PC-3 (cell line): ENCODE results near the gene MXD3. TPM values are rescaled to one million over a fixed set of nuclear protein-coding genes. Genes with fewer than 3 reads are reported as not detected.

ENCODE experiments used
- ATAC-seq: fragments of 200-7000 bp; cut with Tn5 transposase; 2 replicates; pipeline ENCODE4 v1.9.1; 2020; ENCODE audit warnings: mild to moderate bottlenecking, moderate library complexity
- BruUV-seq: library from RNA; stranded (reverse); fragments of 400-500 nt; replicated peaks from 2 replicates; lab custom pipeline; 2021; lab: Mats Ljungman, UMichigan
- CTCF ChIA-PET: fragments of 300-600 bp; sonication (Branson Sonifier 250); formaldehyde crosslinking; loops from one replicate; lab custom pipeline; 2022; ENCODE audit warnings: antibody characterized with exemption; lab: Charles Lee
- POLR2A ChIA-PET: fragments of 300-600 bp; sonication (Branson Sonifier 250); formaldehyde crosslinking; loops from one replicate; lab custom pipeline; 2022; ENCODE audit warnings: antibody characterized with exemption; ENCODE audit not compliant: unreplicated experiment; lab: Charles Lee
- DNase-seq: peaks from one replicate; pipeline ENCODE4 v3.0.0-alpha.2; 2015
- H2AFZ ChIP-seq: fragments of 300-600 bp; sonication (generic); 2 replicates; pipeline ENCODE4 v1.6.0; 2016; ENCODE audit warnings: antibody characterized with exemption, low read length
- H3F3A ChIP-seq: fragments of 300-600 bp; sonication (generic); one replicate; pipeline ENCODE4 v1.6.0; 2017; ENCODE audit warnings: antibody characterized with exemption, low read length, control low read depth, mild to moderate bottlenecking; ENCODE audit not compliant: unreplicated experiment
- H3K27ac ChIP-seq: fragments of 300-600 bp; sonication (generic); 2 replicates; pipeline ENCODE4 v1.5.1; 2016; ENCODE audit warnings: mild to moderate bottlenecking, low read length
- H3K27me3 ChIP-seq: fragments of 300-600 bp; sonication (generic); 2 replicates; pipeline ENCODE4 v1.6.1; 2016; ENCODE audit warnings: low read length, mixed read lengths
- H3K36me3 ChIP-seq: fragments of 300-600 bp; sonication (generic); 2 replicates; pipeline ENCODE4 v1.6.1; 2016; ENCODE audit warnings: low read depth, mixed run types, low read length, mixed read lengths
- H3K4me1 ChIP-seq: fragments of 300-600 bp; sonication (generic); 2 replicates; pipeline ENCODE4 v1.5.1; 2016; ENCODE audit warnings: low read length; ENCODE audit not compliant: insufficient read depth
- H3K4me2 ChIP-seq: fragments of 300-600 bp; sonication (generic); 2 replicates; pipeline ENCODE4 v1.6.0; 2016; ENCODE audit warnings: low read length
- H3K4me3 ChIP-seq: fragments of 300-600 bp; sonication (generic); 2 replicates; pipeline ENCODE4 v1.5.1; 2016; ENCODE audit warnings: mild to moderate bottlenecking, low read length, mixed read lengths
- H3K79me2 ChIP-seq: fragments of 300-600 bp; sonication (generic); 2 replicates; pipeline ENCODE4 v1.6.1; 2017; ENCODE audit warnings: low read length, mixed read lengths
- H3K9ac ChIP-seq: fragments of 300-600 bp; sonication (generic); 2 replicates; pipeline ENCODE4 v1.6.0; 2016; ENCODE audit warnings: mild to moderate bottlenecking, low read length
- H3K9me2 ChIP-seq: fragments of 300-600 bp; sonication (generic); replicated peaks from 2 replicates; pipeline ENCODE4 v1.6.1; 2016; ENCODE audit warnings: mixed run types, low read length, mixed read lengths
- H3K9me3 ChIP-seq: fragments of 300-600 bp; sonication (generic); 2 replicates; pipeline ENCODE4 v1.6.1; 2016; ENCODE audit warnings: low read length, mixed read lengths
- H4K20me1 ChIP-seq: fragments of 300-600 bp; sonication (generic); 2 replicates; pipeline ENCODE4 v1.6.1; 2016; ENCODE audit warnings: low read length, mixed read lengths
- CTCF ChIP-seq: fragments of 300-600 bp; sonication (generic); conservative IDR thresholded peaks from 2 replicates; pipeline ENCODE4 v1.5.1; 2017; ENCODE audit warnings: antibody characterized with exemption, low read depth, mild to moderate bottlenecking, low read length
- EZH2 ChIP-seq: fragments of 300-600 bp; sonication (generic); IDR thresholded peaks from one replicate; pipeline ENCODE4 v1.6.1; 2017; ENCODE audit warnings: antibody characterized with exemption, mild to moderate bottlenecking, low read length; ENCODE audit not compliant: unreplicated experiment
- EZH2phosphoT487 ChIP-seq: fragments of 300-600 bp; sonication (generic); IDR thresholded peaks from 2 replicates; pipeline ENCODE4 v1.6.1; 2018; ENCODE audit warnings: mild to moderate bottlenecking, antibody characterized with exemption, low read length, borderline replicate concordance
- intact Hi-C: fragments of 100-400 bp; cut with micrococcal nuclease; formaldehyde crosslinking; loops from 2 replicates; pipeline ENCODE4 v1.9.0; 2023
- total RNA-seq: library from RNA; depleted of rRNA; stranded (reverse); fragments of >200 nt; gene quantifications from 2 replicates; pipeline ENCODE4 v1.2.3, GENCODE V29; 2014

The MXD3 gene
- total RNA-seq, 1 experiment from 2014 or later, result 45.7 TPM

GRCh38 chr5:177332031-177332895, 20.6 kb upstream of the MXD3 start:
- Histone ChIP-seq H3K27ac (no peak overlapping the region), H3K36me3 (peaks cover 16% of the 10 kb centered on the region; the same call in 1 of the 2 replicates), H3K9me3 (no peaks in the 10 kb centered on the region), H3K4me2 (no peak overlapping the region), H3K9me2 (no peaks in the 10 kb centered on the region), H3K79me2 (no peaks in the 10 kb centered on the region), H3K4me3 (no peak overlapping the region), H3F3A (no peaks in the 10 kb centered on the region), H3K4me1 (peaks cover 10% of the 10 kb centered on the region), H3K27me3 (no peaks in the 10 kb centered on the region), H4K20me1 (no peaks in the 10 kb centered on the region), H3K9ac (no peak overlapping the region), H2AFZ (no peak overlapping the region)
- TF ChIP-seq EZH2, result no peak
- no peak for TF ChIP-seq CTCF
- POLR2A ChIA-PET, result no interaction called here
- no peak for DNase-seq
- CTCF ChIA-PET, result no interaction called here
- intact Hi-C loops, result no loop called here
- no peak for ATAC-seq
- BruUV-seq, result no TSS peak

GRCh38 chr5:177330991-177331842, 19.5 kb upstream of the MXD3 start:
- TF ChIP-seq EZH2, result no peak
- TF ChIP-seq CTCF, result no peak
- TF ChIP-seq EZH2phosphoT487, result no peak
- Histone ChIP-seq H3K9me3 (no peaks in the 10 kb centered on the region), H3K4me1 (peaks cover 12% of the 10 kb centered on the region), H3K4me3 (no peak overlapping the region), H3K27ac (no peak overlapping the region), H3K79me2 (no peaks in the 10 kb centered on the region), H3K4me2 (no peak overlapping the region), H3F3A (no peaks in the 10 kb centered on the region), H3K36me3 (peaks cover 13% of the 10 kb centered on the region; the same call in 1 of the 2 replicates), H2AFZ (no peak overlapping the region), H3K9me2 (no peaks in the 10 kb centered on the region), H3K9ac (no peak overlapping the region), H3K27me3 (no peaks in the 10 kb centered on the region), H4K20me1 (no peaks in the 10 kb centered on the region)
- ChIA-PET POLR2A (no interaction called here), CTCF (no interaction called here)
- DNase-seq, result no peak
- BruUV-seq, result no TSS peak
- intact Hi-C loops, result no loop called here
- no peak for ATAC-seq
